Nephron progenitor cell (in vitro differentiated cells): ENCODE results near the gene IGFLR1.
A peak's percentile ranks its signal among the peaks of the same experiment; 100 is the strongest.

Source experiments
- DNase-seq: peaks from one replicate; pipeline ENCODE4 v3.0.0; 2021
- H3K27ac Mint-ChIP-seq: 2 replicates; pipeline ENCODE4 v1.8.0; 2021; ENCODE audit warnings: mild to moderate bottlenecking, moderate library complexity, mixed read lengths
- H3K27me3 Mint-ChIP-seq: 2 replicates; pipeline ENCODE4 v1.8.0; 2021; ENCODE audit warnings: mild to moderate bottlenecking, low read depth, mixed read lengths; ENCODE audit not compliant: poor library complexity
- H3K36me3 Mint-ChIP-seq: 2 replicates; pipeline ENCODE4 v1.8.0; 2021; ENCODE audit warnings: low read depth, mixed read lengths
- H3K4me1 Mint-ChIP-seq: 2 replicates; pipeline ENCODE4 v1.8.0; 2021; ENCODE audit warnings: mixed read lengths
- H3K4me3 Mint-ChIP-seq: 2 replicates; pipeline ENCODE4 v1.8.0; 2021; ENCODE audit warnings: mild to moderate bottlenecking, moderate library complexity, mixed read lengths
- H3K9me3 Mint-ChIP-seq: 2 replicates; pipeline ENCODE4 v1.8.0; 2021; ENCODE audit warnings: mild to moderate bottlenecking, moderate library complexity, mixed read lengths
- TF ChIP-seq, protein P1 (sequence below): fragments of 200-600 bp; sonication (generic); IDR thresholded peaks from 2 replicates; pipeline ENCODE4 v1.5.0; 2021; ENCODE audit warnings: antibody characterized with exemption

IGFLR1 gene, protein sequence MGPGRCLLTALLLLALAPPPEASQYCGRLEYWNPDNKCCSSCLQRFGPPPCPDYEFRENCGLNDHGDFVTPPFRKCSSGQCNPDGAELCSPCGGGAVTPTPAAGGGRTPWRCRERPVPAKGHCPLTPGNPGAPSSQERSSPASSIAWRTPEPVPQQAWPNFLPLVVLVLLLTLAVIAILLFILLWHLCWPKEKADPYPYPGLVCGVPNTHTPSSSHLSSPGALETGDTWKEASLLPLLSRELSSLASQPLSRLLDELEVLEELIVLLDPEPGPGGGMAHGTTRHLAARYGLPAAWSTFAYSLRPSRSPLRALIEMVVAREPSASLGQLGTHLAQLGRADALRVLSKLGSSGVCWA

DNA sequence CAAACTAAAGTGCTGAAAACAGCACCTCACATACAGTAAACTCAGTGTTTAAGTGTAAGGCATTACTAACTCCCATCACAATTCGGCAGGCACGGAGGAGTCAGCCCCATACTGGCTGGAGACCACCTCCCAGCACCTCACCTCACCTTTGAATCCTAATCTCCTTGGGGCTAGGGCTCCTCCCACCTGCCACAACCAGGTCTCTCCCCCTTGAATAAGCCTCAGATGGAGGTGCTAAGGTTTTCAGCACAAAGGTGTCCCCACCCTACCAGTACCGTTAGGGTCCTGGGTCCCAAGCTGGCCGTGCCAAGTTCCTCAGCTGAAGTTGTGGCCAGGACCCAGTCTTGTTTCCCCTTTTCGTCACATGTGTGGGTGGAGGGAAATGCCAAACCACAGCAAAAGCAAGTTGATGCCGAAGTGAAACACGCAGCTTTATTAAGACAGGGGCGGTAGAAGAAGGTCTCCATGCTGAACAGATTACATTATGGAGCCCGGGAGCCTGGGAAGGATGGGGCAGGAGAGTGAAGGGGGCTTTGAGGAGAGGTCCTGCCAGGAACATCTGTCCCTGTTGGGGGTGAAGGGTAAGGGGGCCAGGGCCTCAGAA is at the start of gene IGFLR1:
TSS of gene IGFLR1 (minus strand) at position 332 of the 604 bp plus-strand sequence. CDS start 1,272 bp downstream, outside the sequence.
- TF ChIP-seq, protein P1, sequence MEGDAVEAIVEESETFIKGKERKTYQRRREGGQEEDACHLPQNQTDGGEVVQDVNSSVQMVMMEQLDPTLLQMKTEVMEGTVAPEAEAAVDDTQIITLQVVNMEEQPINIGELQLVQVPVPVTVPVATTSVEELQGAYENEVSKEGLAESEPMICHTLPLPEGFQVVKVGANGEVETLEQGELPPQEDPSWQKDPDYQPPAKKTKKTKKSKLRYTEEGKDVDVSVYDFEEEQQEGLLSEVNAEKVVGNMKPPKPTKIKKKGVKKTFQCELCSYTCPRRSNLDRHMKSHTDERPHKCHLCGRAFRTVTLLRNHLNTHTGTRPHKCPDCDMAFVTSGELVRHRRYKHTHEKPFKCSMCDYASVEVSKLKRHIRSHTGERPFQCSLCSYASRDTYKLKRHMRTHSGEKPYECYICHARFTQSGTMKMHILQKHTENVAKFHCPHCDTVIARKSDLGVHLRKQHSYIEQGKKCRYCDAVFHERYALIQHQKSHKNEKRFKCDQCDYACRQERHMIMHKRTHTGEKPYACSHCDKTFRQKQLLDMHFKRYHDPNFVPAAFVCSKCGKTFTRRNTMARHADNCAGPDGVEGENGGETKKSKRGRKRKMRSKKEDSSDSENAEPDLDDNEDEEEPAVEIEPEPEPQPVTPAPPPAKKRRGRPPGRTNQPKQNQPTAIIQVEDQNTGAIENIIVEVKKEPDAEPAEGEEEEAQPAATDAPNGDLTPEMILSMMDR = no peak
- peak within 1 kb of the TSS; percentile 74 for H3K4me3 Mint-ChIP-seq
- peaks cover 2% of the 10 kb centered on the region for H3K27me3 Mint-ChIP-seq
- H3K4me1 Mint-ChIP-seq = peaks cover 46% of the 10 kb centered on the region
- peaks cover 14% of the 10 kb centered on the region for H3K36me3 Mint-ChIP-seq
- H3K27ac Mint-ChIP-seq = no peak within 1 kb of the TSS
- no peaks in the 10 kb centered on the region for H3K9me3 Mint-ChIP-seq
- DNase-seq = no peak

DNA sequence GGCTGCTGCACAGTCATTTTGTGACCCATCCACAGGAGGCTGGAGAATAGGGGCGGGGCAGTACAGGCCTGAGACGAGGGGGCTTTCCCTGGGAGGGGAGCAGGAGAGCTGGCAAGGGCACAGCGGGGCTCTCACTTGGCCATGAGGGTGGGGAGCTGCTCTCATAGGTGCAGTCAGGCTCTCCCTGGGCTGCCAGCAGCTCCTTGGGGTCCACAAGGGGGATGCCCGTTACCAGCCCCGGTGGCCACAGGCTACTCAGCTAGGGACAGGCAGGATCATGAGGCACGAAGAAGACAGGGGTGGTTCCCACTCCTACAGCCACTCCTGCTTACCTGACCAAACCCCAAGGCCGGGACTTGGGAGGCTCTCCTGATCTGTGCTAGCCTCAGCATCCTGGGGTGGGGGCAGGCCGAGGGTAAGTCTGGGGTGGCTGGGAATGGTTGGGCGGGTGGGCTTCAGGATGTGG is 49.6 kb upstream of the IGFLR1 start:
- no peak overlapping the region for H3K4me3 Mint-ChIP-seq
- no peak for DNase-seq
- H3K4me1 Mint-ChIP-seq = no peaks in the 10 kb centered on the region
- H3K27me3 Mint-ChIP-seq = peaks cover 33% of the 10 kb centered on the region
- TF ChIP-seq, protein P1 = no peak
- no peaks in the 10 kb centered on the region for H3K36me3 Mint-ChIP-seq
- no peak overlapping the region for H3K27ac Mint-ChIP-seq
- H3K9me3 Mint-ChIP-seq = no peaks in the 10 kb centered on the region

DNA sequence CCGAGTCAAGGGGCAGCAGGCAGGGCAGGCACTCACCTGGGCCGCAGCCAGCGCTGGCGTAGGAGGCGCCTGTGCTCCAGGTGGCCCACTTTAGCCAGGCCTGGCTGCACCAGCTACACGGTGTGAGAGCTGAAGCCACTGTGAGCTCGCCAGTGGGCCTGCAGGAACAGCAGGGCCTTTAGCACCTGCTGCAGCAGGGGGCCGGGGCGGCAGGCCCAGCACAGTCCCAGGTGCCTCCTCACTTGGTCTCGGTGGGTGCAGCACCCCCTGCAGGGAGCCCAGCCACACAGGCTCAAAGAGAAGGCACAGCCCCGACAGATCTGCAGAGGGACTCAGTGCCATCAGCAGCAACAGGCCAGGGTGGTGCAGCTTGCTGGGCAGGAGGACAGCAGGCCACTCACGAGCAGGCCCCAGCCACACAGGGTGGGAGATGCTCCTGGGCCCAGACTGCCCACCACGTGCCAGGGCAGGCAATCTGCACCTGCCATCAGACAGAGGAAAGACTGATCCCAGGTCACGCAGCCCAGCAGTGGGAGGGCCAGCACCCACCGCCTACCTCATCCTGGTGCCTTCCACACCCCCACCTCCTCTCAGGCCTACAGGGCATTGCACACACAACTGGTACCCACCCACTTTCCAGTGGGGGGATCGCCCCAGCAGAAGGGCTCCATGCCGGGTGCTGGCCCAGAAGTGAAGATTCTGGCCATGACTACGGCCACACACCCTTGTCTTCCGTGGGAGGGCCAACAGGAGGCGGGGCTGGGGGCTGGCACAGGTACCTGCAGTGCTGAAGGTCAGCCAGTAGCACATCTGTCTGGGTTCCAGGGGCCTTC is 48.9 kb upstream of the IGFLR1 start:
- H3K9me3 Mint-ChIP-seq = no peaks in the 10 kb centered on the region
- H3K27me3 Mint-ChIP-seq = peaks cover 26% of the 10 kb centered on the region
- no peak overlapping the region for H3K4me3 Mint-ChIP-seq
- H3K4me1 Mint-ChIP-seq = no peaks in the 10 kb centered on the region
- H3K36me3 Mint-ChIP-seq = no peaks in the 10 kb centered on the region
- no peak overlapping the region for H3K27ac Mint-ChIP-seq
- TF ChIP-seq, protein P1 = no peak
- DNase-seq = peak; percentile 30

DNA sequence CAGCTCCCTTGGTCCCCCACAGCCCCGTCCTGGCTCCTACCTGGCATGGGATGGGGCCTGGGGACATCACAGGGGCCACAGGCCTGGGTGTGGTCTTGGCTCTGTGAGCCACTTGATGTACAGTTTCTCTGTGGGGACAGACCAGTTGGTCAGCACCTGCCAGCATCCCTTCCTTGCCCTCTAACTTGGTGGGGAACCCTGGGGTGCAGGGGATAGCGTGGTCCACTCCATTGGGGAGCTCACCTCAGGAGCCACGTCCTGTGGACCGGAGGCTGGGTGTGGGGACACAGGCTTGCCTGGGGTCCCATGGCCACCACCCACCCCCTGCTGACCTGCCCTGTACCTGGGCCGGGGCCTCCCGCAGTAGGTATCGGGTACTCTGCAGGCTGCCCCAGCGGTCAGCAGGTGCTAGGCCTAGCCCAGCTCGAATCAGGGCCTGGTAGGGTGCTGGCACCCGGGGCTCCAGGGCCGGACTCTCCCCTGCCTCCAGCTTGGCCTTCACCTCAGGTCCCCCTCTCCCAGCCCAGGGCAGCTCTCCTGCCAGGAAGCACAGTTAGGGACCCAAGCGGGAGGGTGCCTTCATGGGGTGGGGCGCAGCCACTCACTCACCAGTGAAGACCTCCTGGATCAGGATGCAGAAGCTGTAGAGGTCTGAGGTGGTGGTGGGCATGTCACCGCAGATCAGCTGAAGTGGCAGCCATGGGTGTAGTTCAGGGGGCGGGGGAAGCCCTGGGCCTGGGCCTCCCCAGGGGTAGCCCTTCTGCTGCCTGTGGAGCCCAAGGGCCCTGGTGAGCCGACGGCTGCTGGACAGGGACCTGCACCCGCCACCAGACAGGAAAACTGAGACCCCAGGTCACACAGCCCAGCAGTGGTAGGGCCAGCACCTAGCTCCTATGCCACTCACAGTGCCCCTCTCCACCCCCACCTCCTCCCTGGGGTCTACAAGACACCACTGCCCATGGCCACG is 48.0 kb upstream of the IGFLR1 start:
- TF ChIP-seq, protein P1 = no peak
- H3K27ac Mint-ChIP-seq = no peak overlapping the region
- H3K27me3 Mint-ChIP-seq = peaks cover 17% of the 10 kb centered on the region
- H3K4me1 Mint-ChIP-seq = no peaks in the 10 kb centered on the region
- H3K36me3 Mint-ChIP-seq = peaks cover 5% of the 10 kb centered on the region
- H3K4me3 Mint-ChIP-seq = no peak overlapping the region
- no peaks in the 10 kb centered on the region for H3K9me3 Mint-ChIP-seq
- no peak for DNase-seq
